Nucleus accumbens (tissue), 56 donors: ENCODE results near the gene TRIL.
A peak's percentile ranks its signal among the peaks of the same experiment; 100 is the strongest.

Experiments
- DNase-seq, 56 donors: peaks; one replicate each; lab custom pipeline; 2025; lab: John Stamatoyannopoulos, UW

TRIL gene

DNA sequence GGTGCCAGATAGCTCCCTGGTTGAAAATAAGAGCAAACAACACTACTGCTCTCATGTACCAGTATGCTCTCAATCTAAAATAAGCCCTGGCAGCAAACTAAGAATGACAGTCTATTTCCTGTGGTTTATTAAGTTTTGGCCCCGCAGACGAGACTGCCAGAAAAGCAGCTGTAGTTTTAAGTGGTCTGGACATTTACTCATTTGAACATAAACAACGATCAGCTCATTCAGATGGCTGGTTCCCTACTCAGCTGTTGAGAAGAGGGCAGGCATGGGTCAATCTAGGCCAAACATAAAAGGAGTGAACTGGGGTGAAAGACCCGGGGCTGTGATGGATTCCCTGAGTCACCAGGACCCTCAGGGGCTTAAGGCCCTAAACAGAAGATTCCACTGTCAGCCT is 4.5 kb downstream of the TRIL start:
- no peak for DNase-seq

- no peak for DNase-seq
These were observed 16.0 kb downstream of the TRIL start for GRCh38 chr7:28942168-28942567.

GRCh38 chr7:28941633-28942032 is 16.5 kb downstream of the TRIL start:
- DNase-seq = no peak

GRCh38 chr7:28940741-28941384 is 17.3 kb downstream of the TRIL start:
- DNase-seq = no peak

DNA sequence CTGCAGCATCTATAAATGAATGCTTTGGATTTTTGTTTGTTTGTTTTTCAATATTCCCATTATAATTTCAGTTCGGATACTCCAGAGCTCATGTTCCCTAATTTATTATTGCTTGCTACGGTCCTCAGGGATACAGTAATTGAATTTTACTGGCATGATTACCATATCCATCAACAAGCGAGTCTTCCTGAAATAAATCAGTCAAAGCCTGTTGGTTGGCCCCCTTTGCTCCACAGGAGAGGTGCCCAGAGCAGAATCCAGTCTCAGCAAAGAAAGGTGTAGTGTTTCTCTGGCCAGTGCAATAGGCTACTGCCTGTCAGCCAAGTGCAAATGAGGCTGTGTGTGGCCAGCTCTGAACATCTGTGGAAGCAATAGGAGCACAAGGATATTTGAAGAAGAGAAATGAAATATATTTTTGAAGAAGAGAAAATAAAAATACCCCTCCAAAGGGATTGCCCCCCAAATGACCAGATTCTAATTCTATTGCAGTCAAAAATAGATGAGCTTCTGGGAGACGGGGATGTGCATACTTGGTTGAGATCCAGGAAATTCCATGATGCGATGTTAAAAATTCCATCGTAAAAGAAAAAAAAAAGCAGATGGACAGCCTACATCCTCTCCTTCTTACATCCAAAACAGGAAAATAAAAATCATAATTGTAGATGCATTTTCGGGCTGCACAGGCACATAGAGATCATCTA is 18.1 kb downstream of the TRIL start:
- DNase-seq = no peak

- no peak for DNase-seq
These were observed 18.8 kb downstream of the TRIL start for GRCh38 chr7:28939367-28939766.

DNA sequence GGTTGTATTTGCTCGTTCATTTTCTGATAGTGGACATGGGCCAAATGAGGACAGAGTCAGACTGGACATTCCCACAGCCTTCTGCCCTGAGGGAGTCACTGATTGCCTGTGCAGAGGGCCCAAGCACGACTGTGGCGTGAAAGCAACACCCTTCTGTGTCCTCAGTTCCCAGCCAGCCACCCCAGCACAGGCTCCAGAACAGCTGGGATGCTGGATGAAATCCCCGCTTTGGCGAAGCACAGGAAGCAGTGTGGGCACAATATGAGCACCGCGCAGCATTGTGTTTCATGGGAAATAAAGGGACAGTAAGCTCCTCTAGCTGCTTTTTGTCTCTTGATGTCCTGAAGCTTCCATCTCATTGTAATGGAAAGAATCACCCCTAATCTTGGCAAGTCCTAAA is 20.5 kb downstream of the TRIL start:
- no peak for DNase-seq

DNA sequence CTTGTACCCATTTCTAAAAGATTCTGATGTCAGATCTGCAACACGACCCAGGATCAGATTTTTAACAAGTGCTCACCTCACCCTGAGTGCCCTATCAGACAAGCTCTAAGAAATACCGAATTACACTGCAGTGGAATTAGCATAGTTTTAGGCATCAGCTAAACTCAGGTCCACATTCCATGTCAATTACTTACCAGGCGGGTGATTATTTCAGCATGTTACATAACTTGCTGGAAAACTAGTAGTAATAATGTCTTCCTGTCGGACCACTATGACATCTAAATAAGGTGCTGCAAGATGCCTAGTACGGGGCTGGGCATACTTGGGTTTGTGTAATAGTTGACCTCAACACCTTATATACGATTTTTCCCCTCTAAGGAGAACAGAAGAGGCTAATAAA is 21.0 kb downstream of the TRIL start:
- DNase-seq = no peak

- DNase-seq = no peak
These were observed 24.2 kb downstream of the TRIL start for GRCh38 chr7:28933846-28934320.

GRCh38 chr7:28931565-28931964 is 26.6 kb downstream of the TRIL start:
- DNase-seq = no peak

DNA sequence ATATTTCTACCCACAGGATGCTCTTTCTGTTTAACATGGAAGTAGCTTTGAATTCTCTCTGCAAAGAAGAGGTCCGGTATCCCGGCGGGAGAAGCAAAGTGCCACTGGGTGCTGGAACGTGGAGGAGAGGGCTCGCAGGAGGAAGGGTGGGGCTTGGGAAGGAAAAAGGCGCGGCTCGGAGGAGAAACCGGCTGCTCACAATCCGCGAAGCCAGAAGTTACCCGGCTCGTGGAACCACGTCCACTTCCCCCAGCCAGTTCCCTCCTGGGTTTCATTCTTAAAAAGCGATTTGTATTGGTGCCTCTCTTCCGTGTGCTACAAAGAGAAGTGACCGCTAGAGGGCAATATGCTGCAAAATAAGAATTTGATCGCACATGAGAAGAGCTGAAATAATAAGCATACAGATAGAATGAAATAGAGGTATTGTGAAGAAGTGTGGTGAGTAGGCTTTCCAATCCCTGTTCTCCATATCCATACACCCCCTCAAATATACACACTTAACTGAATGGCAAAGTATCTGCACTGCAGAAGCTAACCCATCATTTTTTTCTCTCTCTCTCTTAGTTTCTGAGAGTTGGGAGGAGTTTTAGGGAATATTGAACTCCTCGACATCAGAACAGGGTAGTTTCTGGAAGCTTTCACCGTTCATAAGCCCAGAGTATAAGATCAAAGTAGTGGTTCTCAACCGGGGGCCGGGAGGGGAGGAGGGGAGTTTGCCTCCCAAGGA is 31.1 kb downstream of the TRIL start:
- DNase-seq = peak in 49 of 56 donors; percentile 4 to 81 (median 44)

- peak in 46 of 56 donors; percentile 5 to 88 (median 42) for DNase-seq
These were observed 35.4 kb downstream of the TRIL start for GRCh38 chr7:28922624-28923331.

DNA sequence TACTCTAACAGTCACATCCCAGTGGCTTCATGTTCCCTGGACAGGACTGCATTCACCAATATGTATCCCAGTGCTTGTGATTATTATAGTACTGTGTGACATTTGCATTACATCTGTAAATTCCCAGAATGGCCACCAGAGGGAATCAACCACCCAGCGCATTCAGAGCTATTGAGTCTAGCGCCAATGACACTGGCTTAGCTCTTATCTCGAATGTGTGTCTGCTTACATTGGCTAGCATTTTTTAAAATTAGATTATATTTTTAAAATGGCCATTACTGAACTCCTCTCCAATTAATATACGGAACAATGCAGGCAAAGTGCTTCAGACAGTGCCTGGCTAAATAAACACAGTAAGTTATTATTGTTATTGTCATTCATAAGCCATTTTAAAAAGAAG is 36.3 kb downstream of the TRIL start:
- peak in 38 of 56 donors; percentile 4 to 76 (median 23) for DNase-seq

GRCh38 chr7:28920424-28920823 is 37.7 kb downstream of the TRIL start:
- no peak for DNase-seq

- peak in 18 of 56 donors; percentile 1 to 38 (median 8) for DNase-seq
These were observed 38.6 kb downstream of the TRIL start for GRCh38 chr7:28919510-28919909.

DNA sequence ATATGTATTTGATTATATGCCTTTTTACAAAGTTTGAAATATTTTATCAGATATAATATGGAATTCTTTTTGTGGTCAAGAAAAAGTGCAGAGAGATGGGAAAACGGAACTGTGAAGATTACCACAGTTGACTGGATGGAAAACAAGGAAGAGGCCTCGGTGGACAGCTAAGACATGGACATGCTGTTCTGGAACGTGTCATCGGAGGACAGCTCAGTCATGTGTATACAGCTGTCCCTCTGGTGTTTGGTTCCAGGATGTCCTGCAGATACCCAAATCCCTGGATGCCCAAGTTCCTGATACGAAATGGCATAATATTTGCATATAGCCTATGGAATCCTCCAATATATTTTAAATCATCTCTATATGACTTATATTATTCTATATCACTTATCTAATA is 49.4 kb downstream of the TRIL start:
- no peak for DNase-seq

DNA sequence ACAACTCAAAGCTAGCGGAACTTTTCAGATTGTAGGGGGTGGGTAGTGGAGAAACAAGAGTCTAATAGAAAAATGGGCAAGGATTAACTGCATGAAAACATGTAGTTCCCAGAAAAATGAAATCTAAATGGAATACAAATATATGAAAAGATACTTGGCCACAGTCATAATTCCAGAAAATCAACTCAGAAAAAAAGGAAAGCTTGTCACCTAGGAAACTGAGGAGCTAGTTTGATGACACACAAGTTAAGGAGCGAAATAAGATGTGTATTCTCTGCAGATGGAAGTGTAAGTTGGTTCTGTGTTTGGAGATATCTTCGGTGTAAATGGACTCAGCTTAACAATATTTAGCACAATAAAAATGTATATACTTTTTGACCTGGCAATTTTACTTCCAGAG is 52.7 kb downstream of the TRIL start:
- DNase-seq = no peak

GRCh38 chr7:28904578-28905048 is 53.5 kb downstream of the TRIL start:
- DNase-seq = no peak

GRCh38 chr7:28903730-28904577 is 54.2 kb downstream of the TRIL start:
- DNase-seq = no peak
